ENCODE measurements around the gene TGFBR2. TPM values are rescaled to one million over a fixed set of nuclear protein-coding genes. Genes with fewer than 3 reads are reported as not detected.

The TGFBR2 gene
- total RNA-seq, 1 experiment from 2014 or later: 22.5 TPM

DNA sequence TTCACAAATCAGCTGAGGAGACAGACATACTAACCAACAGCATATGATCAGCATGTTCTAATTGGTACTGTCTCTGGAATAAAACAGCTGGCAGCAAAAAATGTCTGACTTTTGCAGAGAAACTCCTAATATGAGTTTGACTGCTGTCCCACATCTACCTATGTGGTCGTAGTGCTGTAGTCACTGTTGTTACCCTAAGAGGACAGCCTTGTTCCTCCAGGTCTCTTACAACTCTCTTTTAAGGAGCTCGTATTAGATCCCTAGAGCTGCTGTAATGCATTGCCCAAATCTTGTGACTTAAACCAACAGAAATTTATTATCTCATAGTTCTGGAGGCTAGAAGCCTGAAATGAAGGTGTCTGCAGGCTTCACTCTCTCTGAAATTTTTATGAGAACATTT is 92.1 kb downstream of the TGFBR2 start (continued):
- TF ChIP-seq, protein P1, sequence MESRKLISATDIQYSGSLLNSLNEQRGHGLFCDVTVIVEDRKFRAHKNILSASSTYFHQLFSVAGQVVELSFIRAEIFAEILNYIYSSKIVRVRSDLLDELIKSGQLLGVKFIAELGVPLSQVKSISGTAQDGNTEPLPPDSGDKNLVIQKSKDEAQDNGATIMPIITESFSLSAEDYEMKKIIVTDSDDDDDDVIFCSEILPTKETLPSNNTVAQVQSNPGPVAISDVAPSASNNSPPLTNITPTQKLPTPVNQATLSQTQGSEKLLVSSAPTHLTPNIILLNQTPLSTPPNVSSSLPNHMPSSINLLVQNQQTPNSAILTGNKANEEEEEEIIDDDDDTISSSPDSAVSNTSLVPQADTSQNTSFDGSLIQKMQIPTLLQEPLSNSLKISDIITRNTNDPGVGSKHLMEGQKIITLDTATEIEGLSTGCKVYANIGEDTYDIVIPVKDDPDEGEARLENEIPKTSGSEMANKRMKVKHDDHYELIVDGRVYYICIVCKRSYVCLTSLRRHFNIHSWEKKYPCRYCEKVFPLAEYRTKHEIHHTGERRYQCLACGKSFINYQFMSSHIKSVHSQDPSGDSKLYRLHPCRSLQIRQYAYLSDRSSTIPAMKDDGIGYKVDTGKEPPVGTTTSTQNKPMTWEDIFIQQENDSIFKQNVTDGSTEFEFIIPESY (IDR thresholded peaks at IDR 0.05; ENCODE audit: extremely low read depth, insufficient replicate concordance, low read length): no peak
- TF ChIP-seq POLR2AphosphoS5 (IDR thresholded peaks at IDR 0.05; ENCODE audit: low read depth, low read length): no peak
- TF ChIP-seq RAD21 (IDR thresholded peaks at IDR 0.05; ENCODE audit: low read depth): no peak

DNA sequence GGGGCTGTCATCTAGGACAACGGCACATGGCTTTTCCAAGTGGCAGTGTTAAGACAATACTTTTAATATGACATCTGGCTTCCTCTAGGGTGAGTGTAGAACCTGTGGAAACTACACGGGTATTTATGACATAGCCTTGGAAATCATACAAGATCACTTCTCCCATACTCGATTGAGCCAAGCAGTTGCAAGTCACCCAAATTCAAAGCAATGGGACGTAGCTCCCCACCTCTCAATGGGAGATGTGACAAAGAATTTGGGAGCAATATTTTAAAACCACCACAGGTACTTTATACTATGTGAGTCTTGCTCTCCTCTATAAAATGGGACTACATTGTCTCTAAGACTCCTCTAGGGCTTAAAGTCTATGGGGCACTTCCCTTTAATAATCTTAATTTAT is 93.5 kb downstream of the TGFBR2 start:
- ChIA-PET CTCF (no interaction called here), POLR2A (no interaction called here), RAD21 (ENCODE audit: low non-redundant PET in 1 of 2, low total read pairs in 2 of 2, uncharacterized antibody in 2 of 2, unreplicated experiment in 2 of 2) (no interaction called here)
- H3K9ac ChIP-seq (ENCODE audit: low read length): no peak overlapping the region
- TF ChIP-seq, protein P1 (IDR thresholded peaks at IDR 0.05; ENCODE audit: extremely low read depth, insufficient replicate concordance, low read length): no peak
- TF ChIP-seq MAX (IDR thresholded peaks at IDR 0.05) (no peak), ZFX (IDR thresholded peaks at IDR 0.05) (no peak), YY1 (IDR thresholded peaks at IDR 0.05; ENCODE audit: extremely low read depth, insufficient replicate concordance, low read depth, low read length) (no peak), TCF7L2 (IDR thresholded peaks at IDR 0.05; ENCODE audit: borderline replicate concordance, extremely low read depth, insufficient read depth, insufficient read length) (no peak), POLR2A (IDR thresholded peaks at IDR 0.05; ENCODE audit: borderline replicate concordance, extremely low read depth, insufficient read depth, insufficient read length) (no peak), EZH2 (IDR thresholded peaks at IDR 0.05) (no peak), SP1 (IDR thresholded peaks at IDR 0.05; ENCODE audit: low read depth) (no peak), RAD21 (IDR thresholded peaks at IDR 0.05; ENCODE audit: low read depth) (no peak)
- TF ChIP-seq, protein P2, sequence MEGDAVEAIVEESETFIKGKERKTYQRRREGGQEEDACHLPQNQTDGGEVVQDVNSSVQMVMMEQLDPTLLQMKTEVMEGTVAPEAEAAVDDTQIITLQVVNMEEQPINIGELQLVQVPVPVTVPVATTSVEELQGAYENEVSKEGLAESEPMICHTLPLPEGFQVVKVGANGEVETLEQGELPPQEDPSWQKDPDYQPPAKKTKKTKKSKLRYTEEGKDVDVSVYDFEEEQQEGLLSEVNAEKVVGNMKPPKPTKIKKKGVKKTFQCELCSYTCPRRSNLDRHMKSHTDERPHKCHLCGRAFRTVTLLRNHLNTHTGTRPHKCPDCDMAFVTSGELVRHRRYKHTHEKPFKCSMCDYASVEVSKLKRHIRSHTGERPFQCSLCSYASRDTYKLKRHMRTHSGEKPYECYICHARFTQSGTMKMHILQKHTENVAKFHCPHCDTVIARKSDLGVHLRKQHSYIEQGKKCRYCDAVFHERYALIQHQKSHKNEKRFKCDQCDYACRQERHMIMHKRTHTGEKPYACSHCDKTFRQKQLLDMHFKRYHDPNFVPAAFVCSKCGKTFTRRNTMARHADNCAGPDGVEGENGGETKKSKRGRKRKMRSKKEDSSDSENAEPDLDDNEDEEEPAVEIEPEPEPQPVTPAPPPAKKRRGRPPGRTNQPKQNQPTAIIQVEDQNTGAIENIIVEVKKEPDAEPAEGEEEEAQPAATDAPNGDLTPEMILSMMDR (IDR thresholded peaks at IDR 0.05 in 2 of 3, conservative IDR thresholded peaks at IDR 0.05 in 1 of 3; ENCODE audit: borderline replicate concordance in 1 of 3, insufficient read depth in 1 of 3, low read depth in 2 of 3, low read length in 2 of 3): no peak
- H3K9me3 ChIP-seq (ENCODE audit: control insufficient read depth in 1 of 2, insufficient read depth in 1 of 2, low read depth in 1 of 2, low read length in 2 of 2): no peaks in the 10 kb centered on the region
- H4K20me1 ChIP-seq (ENCODE audit: insufficient read depth): no peaks in the 10 kb centered on the region; the same call in 1 of the 2 replicates
- DNase-seq (ENCODE audit: low read depth, low spot score) (no peak), ATAC-seq (no peak)
- peaks cover 7 to 13% of the 10 kb centered on the region in 2 experiments; a peak in 3 of 4 replicates for H3K36me3 ChIP-seq (ENCODE audit: control insufficient read depth in 1 of 2, insufficient read depth in 2 of 2, low read length in 2 of 2)
- no peak overlapping the region for H3K4me3 ChIP-seq (replicated peaks in 1 of 2; ENCODE audit: low read depth in 1 of 2, low read length in 2 of 2)
- no peaks in the 10 kb centered on the region for H3K27me3 ChIP-seq (ENCODE audit: insufficient read depth, low read length)
- no peak overlapping the region for H3K4me2 ChIP-seq (ENCODE audit: low read length)
- H3K4me1 ChIP-seq (ENCODE audit: control insufficient read depth in 1 of 2, insufficient read depth in 2 of 2, low read length in 2 of 2): no peaks in the 10 kb centered on the region
- H3K27ac ChIP-seq (ENCODE audit: low read depth, low read length): no peak overlapping the region
- no peaks in the 10 kb centered on the region for H3K9me2 ChIP-seq (ENCODE audit: insufficient read depth)
- H2AFZ ChIP-seq (ENCODE audit: low read depth, low read length, poor library complexity, severe bottlenecking): no peak overlapping the region
- BruUV-seq (replicated peaks): no TSS peak
- intact Hi-C loops (cut with micrococcal nuclease): no loop called here
- H3K79me2 ChIP-seq (ENCODE audit: insufficient read depth, low read length): no peaks in the 10 kb centered on the region
